Common myeloid progenitor, CD34-positive (primary cell): ENCODE measurements around the gene PORCN.
A peak's percentile ranks its signal among the peaks of the same experiment; 100 is the strongest.

Experiments
- CTCF ChIA-PET: fragments of 350-600 bp; sonication (Branson Sonifier 250); formaldehyde crosslinking; loops from one replicate; lab custom pipeline; 2021; ENCODE audit warnings: antibody characterized with exemption; lab: Charles Lee
- POLR2A ChIA-PET: fragments of 350-600 bp; sonication (Branson Sonifier 250); formaldehyde crosslinking; loops from one replicate; lab custom pipeline; 2021; ENCODE audit warnings: antibody characterized with exemption; lab: Charles Lee
- DNase-seq, 3 donors: peaks; one replicate each; pipeline versions ENCODE4 v3.0.0 to v3.0.0-alpha.2; 2013
- H3K27ac ChIP-seq, 2 experiments: 1 replicate in 1 of 2; 2 replicates in 1 of 2; pipeline ENCODE4 v1.7.0; 2013; ENCODE audit warnings: inconsistent platforms in 2 of 2, low read length in 2 of 2, mild to moderate bottlenecking in 2 of 2, low read depth in 1 of 2, moderate library complexity in 1 of 2; ENCODE audit not compliant: severe bottlenecking in 2 of 2, insufficient read depth in 1 of 2, poor library complexity in 1 of 2
- H3K27me3 ChIP-seq, 5 experiments: replicated peaks in 2 of 5; 1 replicate in 3 of 5; 2 replicates in 2 of 5; pipeline versions ENCODE4 v1.6.1 to v1.7.0; 2013; ENCODE audit warnings: low read length in 4 of 5, mild to moderate bottlenecking in 2 of 5, moderate library complexity in 2 of 5, inconsistent platforms in 1 of 5; ENCODE audit not compliant: insufficient read depth in 5 of 5, control insufficient read depth in 4 of 5
- H3K36me3 ChIP-seq, 4 experiments: 1 replicate in 2 of 4; 2 replicates in 2 of 4; pipeline versions ENCODE4 v1.6.1 to v1.7.0; 2013; ENCODE audit warnings: low read length in 3 of 4, control low read depth in 1 of 4, mild to moderate bottlenecking in 1 of 4; ENCODE audit not compliant: control insufficient read depth in 4 of 4, insufficient read depth in 4 of 4
- H3K4me1 ChIP-seq, 4 experiments: 1 replicate in 3 of 4; 2 replicates in 1 of 4; pipeline versions ENCODE4 v1.6.1 to v1.7.1; 2013; ENCODE audit warnings: low read length in 3 of 4, mild to moderate bottlenecking in 3 of 4, control low read depth in 1 of 4, inconsistent platforms in 1 of 4, moderate library complexity in 1 of 4; ENCODE audit not compliant: control insufficient read depth in 4 of 4, insufficient read depth in 4 of 4; ENCODE audit errors: control extremely low read depth in 1 of 4
- H3K4me3 ChIP-seq, 7 experiments: 1 replicate in 4 of 7; 2 replicates in 3 of 7; pipeline versions ENCODE4 v1.5.1 to v1.7.0; 2013; ENCODE audit warnings: mild to moderate bottlenecking in 7 of 7, low read length in 6 of 7, moderate library complexity in 6 of 7, inconsistent platforms in 2 of 7, low read depth in 2 of 7, control low read depth in 1 of 7; ENCODE audit not compliant: insufficient read depth in 4 of 7, control insufficient read depth in 1 of 7; ENCODE audit errors: extremely low read depth in 1 of 7
- H3K9me3 ChIP-seq, 5 experiments: 1 replicate in 4 of 5; 2 replicates in 1 of 5; pipeline versions ENCODE4 v1.6.1 to v1.7.1; 2013; ENCODE audit warnings: low read length in 4 of 5, mild to moderate bottlenecking in 2 of 5, inconsistent platforms in 1 of 5, low read depth in 1 of 5, moderate library complexity in 1 of 5; ENCODE audit not compliant: control insufficient read depth in 4 of 5, insufficient read depth in 2 of 5; ENCODE audit errors: control extremely low read depth in 1 of 5
- WGBS: methylation state at CpG from one replicate; pipeline ENCODE4 v1.1.5; 2013; ENCODE audit not compliant: insufficient coverage; 5-methylcytosine and 5-hydroxymethylcytosine counted together

The PORCN gene

GRCh38 chrX:48492293-48492910, 16.4 kb upstream of the PORCN start:
- peaks cover 0 to 1% (median under 1%) of the 10 kb centered on the region in 4 experiments for H3K36me3 ChIP-seq
- no peak overlapping the region for H3K4me3 ChIP-seq
- CTCF ChIA-PET: no interaction called here
- H3K27me3 ChIP-seq: no peaks in the 10 kb centered on the region
- H3K27ac ChIP-seq: no peak overlapping the region
- peaks cover 0 to 5% (median 0%) of the 10 kb centered on the region in 5 experiments for H3K9me3 ChIP-seq
- WGBS: 89% methylated on average over 7 of the region's 7 CpGs
- POLR2A ChIA-PET: no interaction called here
- DNase-seq: no peak
- no peaks in the 10 kb centered on the region for H3K4me1 ChIP-seq

- Histone ChIP-seq H3K9me3 (peaks cover 0 to 5% (median 0%) of the 10 kb centered on the region in 5 experiments), H3K4me3 (no peak overlapping the region), H3K27ac (no peak overlapping the region), H3K4me1 (no peaks in the 10 kb centered on the region), H3K36me3 (no peaks in the 10 kb centered on the region), H3K27me3 (peaks cover 0 to 3% (median 0%) of the 10 kb centered on the region in 5 experiments)
- ChIA-PET CTCF (interaction anchor here (0.8 to 1.2 kb wide), 4 partner anchors 13 to 38 kb away, joined by 3 read pairs; no protein-coding TSS in a partner anchor), POLR2A (no interaction called here)
- DNase-seq: peak in 2 of 3 donors; percentile 23 to 25
- WGBS: 60% methylated on average over 10 of the region's 10 CpGs
Observed at GRCh38 chrX:48493890-48494364, 14.9 kb upstream of the PORCN start.

GRCh38 chrX:48496660-48497059, 12.1 kb upstream of the PORCN start:
- WGBS: 83% methylated on average over 3 of the region's 4 CpGs
- no peaks in the 10 kb centered on the region for H3K9me3 ChIP-seq
- H3K4me1 ChIP-seq: no peaks in the 10 kb centered on the region
- H3K4me3 ChIP-seq: no peak overlapping the region
- POLR2A ChIA-PET: no interaction called here
- peaks cover 0 to 3% (median 0%) of the 10 kb centered on the region in 5 experiments for H3K27me3 ChIP-seq
- H3K27ac ChIP-seq: no peak overlapping the region
- H3K36me3 ChIP-seq: no peaks in the 10 kb centered on the region
- CTCF ChIA-PET: no interaction called here
- DNase-seq: no peak

DNA sequence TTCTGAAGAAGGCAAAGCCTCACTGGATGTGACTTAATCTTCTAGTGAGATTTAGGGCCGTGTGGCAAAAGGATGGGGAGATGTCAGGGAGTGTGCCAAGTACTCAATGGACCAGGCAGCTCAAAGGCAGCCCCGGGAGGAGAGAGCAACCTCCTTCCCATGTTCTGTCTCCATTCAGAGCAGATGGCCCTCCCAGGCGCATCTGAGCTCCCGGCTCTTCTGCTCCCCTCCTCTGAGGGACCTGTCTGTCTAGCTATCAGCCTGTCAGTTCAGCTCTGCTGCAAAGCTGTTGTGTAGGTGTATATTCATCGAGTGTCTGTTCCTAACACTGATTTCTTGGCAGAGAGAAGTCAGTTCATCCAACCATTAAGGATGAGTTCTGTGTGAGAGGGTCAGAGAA, 10.9 kb upstream of the PORCN start:
- Histone ChIP-seq H3K4me1 (no peaks in the 10 kb centered on the region), H3K4me3 (no peak overlapping the region), H3K9me3 (no peaks in the 10 kb centered on the region), H3K36me3 (no peaks in the 10 kb centered on the region), H3K27ac (no peak overlapping the region), H3K27me3 (peaks cover 0 to 3% (median 0%) of the 10 kb centered on the region in 5 experiments)
- POLR2A ChIA-PET: no interaction called here
- no peak for DNase-seq
- CTCF ChIA-PET: no interaction called here
- 81% methylated on average over 5 of the region's 5 CpGs for WGBS

- Histone ChIP-seq H3K36me3 (no peaks in the 10 kb centered on the region), H3K27me3 (peaks cover 0 to 3% (median 0%) of the 10 kb centered on the region in 5 experiments), H3K9me3 (no peaks in the 10 kb centered on the region), H3K4me1 (no peaks in the 10 kb centered on the region), H3K4me3 (no peak overlapping the region), H3K27ac (no peak overlapping the region)
- ChIA-PET POLR2A (no interaction called here), CTCF (no interaction called here)
- no peak for DNase-seq
- WGBS: 91% methylated on average over 6 of the region's 6 CpGs
Observed at GRCh38 chrX:48498374-48498809, 10.4 kb upstream of the PORCN start.

- Histone ChIP-seq H3K27ac (no peak overlapping the region), H3K4me3 (no peak overlapping the region), H3K4me1 (peaks cover 0 to 6% (median 0%) of the 10 kb centered on the region in 4 experiments), H3K9me3 (no peaks in the 10 kb centered on the region), H3K27me3 (peaks cover 0 to 3% (median 0%) of the 10 kb centered on the region in 5 experiments), H3K36me3 (no peaks in the 10 kb centered on the region)
- ChIA-PET POLR2A (no interaction called here), CTCF (interaction anchor here (1.0 kb wide), 1 partner anchor 9 kb away, joined by 3 read pairs; no protein-coding TSS in a partner anchor)
- 79% methylated on average over 4 of the region's 7 CpGs for WGBS
- no peak for DNase-seq
Observed at GRCh38 chrX:48504261-48504660, 4.5 kb upstream of the PORCN start.

DNA sequence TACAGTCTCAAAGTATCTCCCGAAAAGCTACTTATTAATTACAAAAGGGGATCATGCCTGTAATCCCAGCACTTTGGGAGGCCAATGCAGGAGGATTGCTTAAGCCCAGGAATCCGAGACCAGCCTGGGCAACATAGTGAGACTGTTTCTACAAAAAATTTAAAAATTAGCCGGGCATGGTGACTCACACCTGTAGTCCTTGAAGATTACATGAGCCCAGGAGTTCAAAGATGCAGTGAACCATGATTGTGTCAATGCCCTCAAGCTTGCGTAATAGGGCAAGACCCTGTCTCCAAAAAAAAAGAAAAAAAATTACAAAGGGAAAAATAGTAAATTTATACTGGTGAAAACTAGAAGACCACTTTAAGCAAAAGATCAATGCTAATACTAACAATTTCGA, 3.3 kb upstream of the PORCN start:
- Histone ChIP-seq H3K27ac (no peak overlapping the region), H3K36me3 (no peaks in the 10 kb centered on the region), H3K27me3 (peaks cover 0 to 3% (median 0%) of the 10 kb centered on the region in 5 experiments), H3K4me3 (no peak overlapping the region), H3K4me1 (peaks cover 0 to 12% (median 0%) of the 10 kb centered on the region in 4 experiments), H3K9me3 (peaks cover 0 to 3% (median 0%) of the 10 kb centered on the region in 5 experiments)
- 63% methylated on average over 2 of the region's 5 CpGs for WGBS
- no peak for DNase-seq
- POLR2A ChIA-PET: no interaction called here
- CTCF ChIA-PET: interaction anchor here (0.9 kb wide), 1 partner anchor 10 kb away, joined by 3 read pairs; no protein-coding TSS in a partner anchor
